GM19328 (cell line): ENCODE results near the gene NOX4.
"Not testable (repeated sequence)": the region's sequence is repeated elsewhere in the genome, so short reads cannot be mapped to it uniquely, and the experiment has no call there.

ENCODE experiments used
- ATAC-seq: cut with Tn5 transposase; IDR thresholded peaks from one replicate; pipeline ENCODE4 v1.9.1; 2021; ENCODE audit warnings: mild to moderate bottlenecking, moderate library complexity; ENCODE audit not compliant: unreplicated experiment

NOX4 gene

GRCh38 chr11:89387501-89387900, 103.7 kb downstream of the NOX4 start:
- ATAC-seq = not testable (repeated sequence)

GRCh38 chr11:89382986-89383385, 108.2 kb downstream of the NOX4 start:
- not testable (repeated sequence) for ATAC-seq

- ATAC-seq = no peak
Observed at GRCh38 chr11:89381094-89381493, 110.1 kb downstream of the NOX4 start.

- ATAC-seq = not testable (repeated sequence)
Observed at GRCh38 chr11:89379976-89380771, 111.0 kb downstream of the NOX4 start.

GRCh38 chr11:89378986-89379385, 112.2 kb downstream of the NOX4 start:
- ATAC-seq = not testable (repeated sequence)

- not testable (repeated sequence) for ATAC-seq
Observed at GRCh38 chr11:89369356-89369755, 121.8 kb downstream of the NOX4 start.

GRCh38 chr11:89364856-89365255, 126.3 kb downstream of the NOX4 start:
- ATAC-seq = not testable (repeated sequence)

GRCh38 chr11:89361734-89362133, 129.4 kb downstream of the NOX4 start:
- no peak for ATAC-seq

- ATAC-seq = not testable (repeated sequence)
Observed at GRCh38 chr11:89359208-89359607, 132.0 kb downstream of the NOX4 start.

GRCh38 chr11:89358761-89359160, 132.4 kb downstream of the NOX4 start:
- no peak for ATAC-seq

- no peak for ATAC-seq
Observed at GRCh38 chr11:89355646-89356045, 135.5 kb downstream of the NOX4 start.

- ATAC-seq = not testable (repeated sequence)
Observed at GRCh38 chr11:89354513-89354912, 136.7 kb downstream of the NOX4 start.

GRCh38 chr11:89347071-89347470, 144.1 kb downstream of the NOX4 start:
- ATAC-seq = no peak

GRCh38 chr11:89346601-89347000, 144.6 kb downstream of the NOX4 start:
- no peak for ATAC-seq

GRCh38 chr11:89342880-89343572, 148.1 kb downstream of the NOX4 start:
- not testable (repeated sequence) for ATAC-seq

- ATAC-seq = not testable (repeated sequence)
Observed at GRCh38 chr11:89340450-89340849, 150.7 kb downstream of the NOX4 start.

GRCh38 chr11:89338073-89338472, 153.1 kb downstream of the NOX4 start:
- ATAC-seq = not testable (repeated sequence)

- not testable (repeated sequence) for ATAC-seq
Observed at GRCh38 chr11:89337100-89337650, 154.0 kb downstream of the NOX4 start.

GRCh38 chr11:89333704-89334103, 157.5 kb downstream of the NOX4 start:
- ATAC-seq = not testable (repeated sequence)

- not testable (repeated sequence) for ATAC-seq
Observed at GRCh38 chr11:89331940-89332339, 159.2 kb downstream of the NOX4 start.

GRCh38 chr11:89327885-89328284, 163.3 kb downstream of the NOX4 start:
- no peak for ATAC-seq

- no peak for ATAC-seq
Observed at GRCh38 chr11:89321401-89321800, 169.8 kb downstream of the NOX4 start.
